ENCODE data around the gene CEL.

DNA sequence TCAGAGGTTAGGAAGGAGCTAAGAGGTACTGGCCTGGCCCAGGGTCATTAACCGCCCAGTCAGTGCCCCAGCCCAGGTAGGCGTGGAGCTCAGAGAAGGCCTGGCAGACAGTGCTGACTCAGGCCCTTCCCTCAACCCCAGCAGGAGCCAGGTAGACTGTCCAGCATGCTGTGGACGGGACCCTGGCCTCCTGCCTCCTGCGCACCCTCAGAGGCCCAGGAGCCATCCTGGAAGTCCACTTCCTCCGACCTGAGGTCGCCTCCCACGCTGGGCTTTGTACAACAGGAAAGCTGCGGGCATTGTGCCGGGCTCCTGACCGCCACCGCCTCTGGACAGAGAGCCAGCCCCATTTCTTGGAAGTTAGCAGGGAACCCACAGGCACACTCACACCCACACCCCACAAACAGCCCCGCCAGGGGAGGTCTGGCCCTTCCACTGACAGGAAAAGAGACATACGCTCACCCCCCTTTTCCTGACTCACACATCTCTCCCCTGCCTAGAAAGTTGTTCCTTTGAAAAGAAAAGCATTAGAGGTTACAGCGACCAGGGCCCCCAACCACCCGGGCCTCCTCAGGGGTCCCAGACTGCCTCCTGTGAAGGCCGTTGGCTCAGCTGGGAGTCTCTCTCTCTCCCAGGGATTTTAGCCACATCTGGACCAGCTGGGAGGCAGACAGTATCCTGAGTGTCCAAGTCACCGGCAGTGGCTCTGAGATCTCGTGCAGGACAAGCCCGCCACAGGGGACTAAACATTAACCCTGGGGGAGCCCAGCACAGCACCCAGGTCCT lies 51.6 kb downstream of the CEL start:
- TF ChIP-seq, protein P1, sequence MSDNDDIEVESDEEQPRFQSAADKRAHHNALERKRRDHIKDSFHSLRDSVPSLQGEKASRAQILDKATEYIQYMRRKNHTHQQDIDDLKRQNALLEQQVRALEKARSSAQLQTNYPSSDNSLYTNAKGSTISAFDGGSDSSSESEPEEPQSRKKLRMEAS (IDR thresholded peaks at IDR 0.05; ENCODE audit: low read depth, low read length), result no peak
- TF ChIP-seq PML (IDR thresholded peaks at IDR 0.05; ENCODE audit: low read length) (no peak), POLR2A (IDR thresholded peaks at IDR 0.05; ENCODE audit: low read depth, low read length) (no peak), TCF7 (IDR thresholded peaks at IDR 0.05; ENCODE audit: borderline replicate concordance) (no peak), KLF5 (IDR thresholded peaks at IDR 0.05; ENCODE audit: partially characterized antibody) (no peak)
- TF ChIP-seq, protein P2, sequence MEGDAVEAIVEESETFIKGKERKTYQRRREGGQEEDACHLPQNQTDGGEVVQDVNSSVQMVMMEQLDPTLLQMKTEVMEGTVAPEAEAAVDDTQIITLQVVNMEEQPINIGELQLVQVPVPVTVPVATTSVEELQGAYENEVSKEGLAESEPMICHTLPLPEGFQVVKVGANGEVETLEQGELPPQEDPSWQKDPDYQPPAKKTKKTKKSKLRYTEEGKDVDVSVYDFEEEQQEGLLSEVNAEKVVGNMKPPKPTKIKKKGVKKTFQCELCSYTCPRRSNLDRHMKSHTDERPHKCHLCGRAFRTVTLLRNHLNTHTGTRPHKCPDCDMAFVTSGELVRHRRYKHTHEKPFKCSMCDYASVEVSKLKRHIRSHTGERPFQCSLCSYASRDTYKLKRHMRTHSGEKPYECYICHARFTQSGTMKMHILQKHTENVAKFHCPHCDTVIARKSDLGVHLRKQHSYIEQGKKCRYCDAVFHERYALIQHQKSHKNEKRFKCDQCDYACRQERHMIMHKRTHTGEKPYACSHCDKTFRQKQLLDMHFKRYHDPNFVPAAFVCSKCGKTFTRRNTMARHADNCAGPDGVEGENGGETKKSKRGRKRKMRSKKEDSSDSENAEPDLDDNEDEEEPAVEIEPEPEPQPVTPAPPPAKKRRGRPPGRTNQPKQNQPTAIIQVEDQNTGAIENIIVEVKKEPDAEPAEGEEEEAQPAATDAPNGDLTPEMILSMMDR (IDR thresholded peaks at IDR 0.05 in 2 of 3, conservative IDR thresholded peaks at IDR 0.05 in 1 of 3; ENCODE audit: control insufficient read depth in 2 of 3, extremely low read depth in 1 of 3, insufficient read depth in 1 of 3, low read depth in 3 of 3, low read length in 3 of 3), result no peak
- TF ChIP-seq, protein P3, sequence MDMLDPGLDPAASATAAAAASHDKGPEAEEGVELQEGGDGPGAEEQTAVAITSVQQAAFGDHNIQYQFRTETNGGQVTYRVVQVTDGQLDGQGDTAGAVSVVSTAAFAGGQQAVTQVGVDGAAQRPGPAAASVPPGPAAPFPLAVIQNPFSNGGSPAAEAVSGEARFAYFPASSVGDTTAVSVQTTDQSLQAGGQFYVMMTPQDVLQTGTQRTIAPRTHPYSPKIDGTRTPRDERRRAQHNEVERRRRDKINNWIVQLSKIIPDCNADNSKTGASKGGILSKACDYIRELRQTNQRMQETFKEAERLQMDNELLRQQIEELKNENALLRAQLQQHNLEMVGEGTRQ (IDR thresholded peaks at IDR 0.05; ENCODE audit: borderline replicate concordance, low read depth, low read length), result no peak
